ENCODE results near the gene RPL6. TPM values are rescaled to one million over a fixed set of nuclear protein-coding genes. Genes with fewer than 3 reads are reported as not detected.
A peak's percentile ranks its signal among the peaks of the same experiment; 100 is the strongest.

RPL6 gene
- total and polyA plus RNA-seq, 3 donors from 2014 or later: 343 to 600 (median 498) TPM

- no peak overlapping the region for H3K27ac ChIP-seq
- no peak for DNase-seq
- intact Hi-C loops (cut with DNase I; ENCODE audit: low total_unique reads): no loop called here
- H3K9me3 ChIP-seq: no peaks in the 10 kb centered on the region
- WGBS, 2 donors: 82 to 93% methylated on average over 4 of the region's 4 CpGs
- TF ChIP-seq POLR2A (IDR thresholded peaks at IDR 0.05) (no peak), CTCF (IDR thresholded peaks at IDR 0.05) (no peak)
- H3K36me3 ChIP-seq (ENCODE audit: low read depth, missing control alignments): no peaks in the 10 kb centered on the region
- H3K27me3 ChIP-seq: no peaks in the 10 kb centered on the region
- H3K4me1 ChIP-seq: no peaks in the 10 kb centered on the region
- H3K4me3 ChIP-seq: no peak overlapping the region
Measured at GRCh38 chr12:112389228-112389627, 20.2 kb downstream of the RPL6 start.

- Histone ChIP-seq H3K36me3 (ENCODE audit: low read depth, missing control alignments) (no peaks in the 10 kb centered on the region), H3K4me1 (no peaks in the 10 kb centered on the region), H3K9me3 (no peaks in the 10 kb centered on the region), H3K4me3 (no peak overlapping the region), H3K27me3 (no peaks in the 10 kb centered on the region), H3K27ac (no peak overlapping the region)
- DNase-seq: no peak
- intact Hi-C loops (cut with DNase I; ENCODE audit: low total_unique reads): no loop called here
- WGBS, 2 donors: 51 to 64% methylated on average over 3 of the region's 3 CpGs
- no peak for TF ChIP-seq CTCF (IDR thresholded peaks at IDR 0.05)
- TF ChIP-seq POLR2A (IDR thresholded peaks at IDR 0.05): no peak
Measured at GRCh38 chr12:112386726-112387125, 22.7 kb downstream of the RPL6 start.

GRCh38 chr12:112382866-112383265 lies 26.5 kb downstream of the RPL6 start:
- Histone ChIP-seq H3K9me3 (no peaks in the 10 kb centered on the region), H3K4me3 (peak overlapping the region; percentile 81 to 95), H3K27ac (peak overlapping the region in 1 of 2 donors; percentile 89), H3K4me1 (peaks cover 4% of the 10 kb centered on the region), H3K36me3 (ENCODE audit: low read depth, missing control alignments) (no peaks in the 10 kb centered on the region), H3K27me3 (no peaks in the 10 kb centered on the region)
- no peak for TF ChIP-seq POLR2A (IDR thresholded peaks at IDR 0.05)
- no peak for TF ChIP-seq CTCF (IDR thresholded peaks at IDR 0.05)
- no peak for DNase-seq
- intact Hi-C loops (cut with DNase I; ENCODE audit: low total_unique reads): no loop called here
- 59 to 71% methylated on average over 11 of the region's 11 CpGs for WGBS, 2 donors

- no peaks in the 10 kb centered on the region for H3K27me3 ChIP-seq
- peaks cover 4% of the 10 kb centered on the region for H3K4me1 ChIP-seq
- H3K4me3 ChIP-seq: peak within 1 kb of the TSS; percentile 81 to 95
- DNase-seq: peak; percentile 99
- TF ChIP-seq POLR2A (IDR thresholded peaks at IDR 0.05) (peak; percentile 4), CTCF (IDR thresholded peaks at IDR 0.05) (no peak)
- peak within 1 kb of the TSS; percentile 57 to 89 for H3K27ac ChIP-seq
- intact Hi-C loops (cut with DNase I; ENCODE audit: low total_unique reads): no loop called here
- H3K9me3 ChIP-seq: no peaks in the 10 kb centered on the region
- no peaks in the 10 kb centered on the region for H3K36me3 ChIP-seq (ENCODE audit: low read depth, missing control alignments)
- 1% methylated on average over 17 to 42 of the region's 106 CpGs for WGBS, 2 donors
Measured at GRCh38 chr12:112381883-112382796, 27.3 kb downstream of the RPL6 start, which contains the start of gene HECTD4. TSS of gene HECTD4 (minus strand) at chr12:112382431. CDS start at chr12:112382128, 303 bp downstream.
